CD4-positive, alpha-beta memory T cell (primary cell): ENCODE data around the gene KRTAP12-4. TPM values are rescaled to one million over a fixed set of nuclear protein-coding genes. Genes with fewer than 3 reads are reported as not detected.
A peak's percentile ranks its signal among the peaks of the same experiment; 100 is the strongest.

Source experiments
- CTCF ChIA-PET: fragments of 350-600 bp; sonication (Branson Sonifier 250); formaldehyde crosslinking; loops from one replicate; lab custom pipeline; 2021; ENCODE audit warnings: inconsistent platforms; ENCODE audit not compliant: partially characterized antibody; lab: Charles Lee
- POLR2A ChIA-PET: fragments of 350-600 bp; sonication (Branson Sonifier 250); formaldehyde crosslinking; loops from one replicate; lab custom pipeline; 2021; ENCODE audit not compliant: partially characterized antibody; lab: Charles Lee
- DNase-seq, 5 donors: peaks; one replicate each; pipeline versions ENCODE4 v3.0.0 to v3.0.0-alpha.2; 2020 to 2022; ENCODE audit warnings: mixed read lengths in 1 of 5
- H3K27ac ChIP-seq: one replicate; pipeline ENCODE4 v1.7.0; 2013; ENCODE audit warnings: low read depth, low read length
- H3K27me3 ChIP-seq: 2 replicates; pipeline ENCODE4 v1.7.0; 2013; ENCODE audit warnings: mild to moderate bottlenecking, low read length, moderate library complexity; ENCODE audit not compliant: insufficient read depth
- H3K36me3 ChIP-seq: 2 replicates; pipeline ENCODE4 v1.7.0; 2013; ENCODE audit warnings: mild to moderate bottlenecking, low read length, moderate library complexity; ENCODE audit not compliant: insufficient read depth
- H3K4me1 ChIP-seq: 2 replicates; pipeline ENCODE4 v1.7.0; 2013; ENCODE audit warnings: mild to moderate bottlenecking, low read length, moderate library complexity; ENCODE audit not compliant: insufficient read depth
- H3K4me3 ChIP-seq, 2 donors: one replicate each; pipeline ENCODE4 v1.7.0; 2013; ENCODE audit warnings: low read length in 2 of 2, mild to moderate bottlenecking in 1 of 2
- H3K9me3 ChIP-seq, 2 donors: one replicate each; pipeline ENCODE4 v1.7.0; 2013; ENCODE audit warnings: low read length in 2 of 2, control low read depth in 1 of 2; ENCODE audit not compliant: control insufficient read depth in 1 of 2
- H3K27ac Mint-ChIP-seq, 7 donors: one replicate each; pipeline ENCODE4 v1.8.0; 2020 to 2021; ENCODE audit warnings: mixed read lengths in 7 of 7, mild to moderate bottlenecking in 6 of 7, inconsistent platforms in 3 of 7, moderate library complexity in 3 of 7
- H3K27me3 Mint-ChIP-seq, 2 donors: one replicate each; pipeline ENCODE4 v1.8.0; 2020 to 2021; ENCODE audit warnings: mixed read lengths in 2 of 2
- H3K36me3 Mint-ChIP-seq, 2 donors: one replicate each; pipeline ENCODE4 v1.8.0; 2020 to 2021; ENCODE audit warnings: mixed read lengths in 2 of 2, inconsistent platforms in 1 of 2, mild to moderate bottlenecking in 1 of 2
- H3K4me1 Mint-ChIP-seq, 4 donors: one replicate each; pipeline ENCODE4 v1.8.0; 2020 to 2021; ENCODE audit warnings: mixed read lengths in 4 of 4, mild to moderate bottlenecking in 1 of 4
- H3K4me3 Mint-ChIP-seq, 8 donors: one replicate each; pipeline ENCODE4 v1.8.0; 2020 to 2021; ENCODE audit warnings: mixed read lengths in 8 of 8, mild to moderate bottlenecking in 7 of 8, moderate library complexity in 6 of 8, inconsistent platforms in 3 of 8
- H3K9me3 Mint-ChIP-seq, 8 donors: one replicate each; pipeline ENCODE4 v1.8.0; 2020 to 2021; ENCODE audit warnings: mixed read lengths in 8 of 8, mild to moderate bottlenecking in 5 of 8, inconsistent platforms in 3 of 8, moderate library complexity in 1 of 8
- intact Hi-C: fragments of 100-400 bp; cut with micrococcal nuclease; formaldehyde crosslinking; loops from one replicate; pipeline ENCODE4 v1.15.1; 2023
- polyA plus RNA-seq, 2 donors: library from polyadenylated mRNA; unstranded; fragments of 300-500 nt; fragmentation: Illumina TruSeq; gene quantifications; one replicate each; pipeline ENCODE4 v1.2.3, GENCODE V29; 2021
- total RNA-seq, 2 experiments: library from RNA; stranded (reverse); gene quantifications; one replicate each; pipeline ENCODE4 v1.2.3, GENCODE V29; 2021

KRTAP12-4 gene
- total and polyA plus RNA-seq, 4 experiments from 2014 or later: not detected

DNA sequence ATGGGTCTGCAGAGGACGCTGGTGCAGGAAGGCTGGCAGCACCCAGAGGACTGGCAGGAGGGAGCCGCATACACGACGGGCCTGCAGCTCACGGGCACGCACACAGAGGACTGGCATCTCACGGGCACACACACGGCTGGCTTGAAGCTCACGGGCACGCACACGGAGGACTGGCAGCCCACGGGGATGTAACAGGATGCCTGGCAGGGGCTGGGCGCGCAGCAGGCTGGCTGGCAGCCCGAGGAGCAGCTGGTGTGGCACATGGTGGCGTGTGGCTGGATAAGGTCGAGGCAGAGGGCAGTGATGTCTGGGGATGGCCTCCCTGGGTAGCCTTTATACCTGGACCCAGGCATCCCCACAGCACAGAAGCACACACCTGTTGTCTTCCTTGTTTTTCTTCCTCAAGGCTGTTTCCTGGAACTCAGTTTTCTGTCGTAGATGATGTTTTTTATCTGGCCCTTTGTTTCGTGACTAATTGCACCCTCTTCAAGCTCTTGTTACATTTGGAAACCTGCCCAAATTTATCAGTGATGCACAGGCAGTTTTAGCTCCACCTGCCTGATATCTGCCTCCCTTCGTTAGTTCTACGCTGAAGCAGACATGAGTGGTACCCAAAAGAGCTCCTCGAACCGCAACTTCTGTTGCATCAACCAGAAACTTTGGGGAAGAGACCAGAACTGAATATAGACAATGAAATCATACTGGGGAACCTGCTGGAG lies 27.6 kb upstream of the KRTAP12-4 start, which contains the start of gene KRTAP12-1:
TSS of gene KRTAP12-1 (minus strand) at position 303 of the 719 bp plus-strand sequence. CDS start at position 263, 40 bp downstream.
- H3K27me3 ChIP-seq: no peaks in the 10 kb centered on the region
- ChIA-PET POLR2A (interaction anchor here (1.0 to 1.2 kb wide), 2 partner anchors 9 to 24 kb away, joined by 3 to 4 read pairs; partner anchors contain the start of gene KRTAP12-3), CTCF (no interaction called here)
- H3K27ac Mint-ChIP-seq: no peak within 1 kb of the TSS
- DNase-seq: no peak
- no peak within 1 kb of the TSS for H3K4me3 Mint-ChIP-seq
- peaks cover 3 to 10% of the 10 kb centered on the region in 2 donors for H3K27me3 Mint-ChIP-seq
- no peaks in the 10 kb centered on the region for H3K36me3 Mint-ChIP-seq
- H3K4me3 ChIP-seq: no peak within 1 kb of the TSS
- H3K36me3 ChIP-seq: no peaks in the 10 kb centered on the region
- no peaks in the 10 kb centered on the region for H3K9me3 ChIP-seq
- H3K27ac ChIP-seq: no peak within 1 kb of the TSS
- intact Hi-C loops: no loop called here
- H3K9me3 Mint-ChIP-seq: peaks cover 0 to 3% (median 0%) of the 10 kb centered on the region in 8 donors
- no peaks in the 10 kb centered on the region for H3K4me1 ChIP-seq
- peaks cover 0 to 7% (median 4%) of the 10 kb centered on the region in 4 donors for H3K4me1 Mint-ChIP-seq

DNA sequence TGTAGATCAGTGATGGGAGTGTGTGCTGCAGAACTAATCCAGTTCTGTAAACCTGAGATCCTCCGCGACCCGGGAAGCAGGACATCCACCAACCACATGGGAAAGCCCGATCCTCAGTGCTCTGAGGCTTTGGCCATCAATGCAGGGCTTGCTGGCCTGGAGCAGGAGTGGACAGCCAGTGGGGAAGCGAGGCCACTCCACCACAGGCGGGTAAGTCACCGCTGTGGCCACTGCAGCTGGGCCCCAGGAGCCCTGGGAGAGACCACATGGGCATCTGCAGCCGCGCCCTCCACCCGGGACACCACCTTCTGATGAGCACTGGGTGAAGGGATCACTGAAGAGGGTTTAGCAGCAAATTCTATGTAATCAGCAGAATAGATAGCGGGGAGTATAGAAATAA lies 26.7 kb upstream of the KRTAP12-4 start:
- H3K36me3 Mint-ChIP-seq: no peaks in the 10 kb centered on the region
- ChIA-PET POLR2A (interaction anchor here (1.2 kb wide), 1 partner anchor 23 kb away, joined by 3 read pairs; the partner anchor contains the start of gene KRTAP12-3), CTCF (no interaction called here)
- no peak overlapping the region for H3K27ac Mint-ChIP-seq
- H3K27me3 Mint-ChIP-seq: peaks cover 0 to 7% of the 10 kb centered on the region in 2 donors
- Histone ChIP-seq H3K4me1 (no peaks in the 10 kb centered on the region), H3K9me3 (no peaks in the 10 kb centered on the region), H3K27me3 (no peaks in the 10 kb centered on the region), H3K27ac (no peak overlapping the region), H3K4me3 (no peak overlapping the region), H3K36me3 (no peaks in the 10 kb centered on the region)
- intact Hi-C loops: no loop called here
- peaks cover 0 to 5% (median 2%) of the 10 kb centered on the region in 4 donors for H3K4me1 Mint-ChIP-seq
- H3K9me3 Mint-ChIP-seq: peaks cover 0 to 3% (median 0%) of the 10 kb centered on the region in 8 donors
- no peak for DNase-seq
- H3K4me3 Mint-ChIP-seq: no peak overlapping the region

DNA sequence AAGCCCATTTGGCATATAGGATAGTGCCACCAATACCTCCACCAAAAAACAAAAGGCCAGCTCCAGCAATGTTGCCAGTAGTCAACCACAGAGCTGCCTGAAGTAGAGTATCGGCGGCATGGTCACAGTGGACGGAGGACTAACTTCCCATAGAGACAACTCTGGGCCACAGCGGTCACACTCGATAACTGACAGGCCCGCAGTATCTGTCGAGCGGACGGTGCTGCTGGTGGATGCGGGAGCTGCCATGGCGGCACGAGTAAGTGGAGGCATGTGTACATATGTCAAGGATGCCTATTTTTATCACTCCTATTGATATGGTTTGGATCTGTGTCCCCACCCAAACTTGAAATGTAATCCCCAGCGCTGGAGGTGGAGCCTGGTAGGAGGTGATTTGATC lies 23.4 kb upstream of the KRTAP12-4 start:
- Histone ChIP-seq H3K27ac (no peak overlapping the region), H3K36me3 (no peaks in the 10 kb centered on the region), H3K27me3 (no peaks in the 10 kb centered on the region), H3K4me1 (no peaks in the 10 kb centered on the region), H3K9me3 (no peaks in the 10 kb centered on the region), H3K4me3 (no peak overlapping the region)
- ChIA-PET POLR2A (interaction anchor here (1.3 kb wide), 1 partner anchor 19 kb away, joined by 5 read pairs; the partner anchor contains the start of gene KRTAP12-3), CTCF (interaction anchor here (1.8 kb wide), 1 partner anchor 167 kb away, joined by 4 read pairs; no protein-coding TSS in a partner anchor)
- no peak overlapping the region for H3K27ac Mint-ChIP-seq
- DNase-seq: no peak
- peaks cover 0 to 19% (median 12%) of the 10 kb centered on the region in 8 donors for H3K9me3 Mint-ChIP-seq
- intact Hi-C loops: no loop called here
- peaks cover 0 to 12% of the 10 kb centered on the region in 2 donors for H3K36me3 Mint-ChIP-seq
- H3K4me3 Mint-ChIP-seq: no peak overlapping the region
- peaks cover 0 to 2% (median 0%) of the 10 kb centered on the region in 4 donors for H3K4me1 Mint-ChIP-seq
- peaks cover 2% of the 10 kb centered on the region in 2 donors for H3K27me3 Mint-ChIP-seq

DNA sequence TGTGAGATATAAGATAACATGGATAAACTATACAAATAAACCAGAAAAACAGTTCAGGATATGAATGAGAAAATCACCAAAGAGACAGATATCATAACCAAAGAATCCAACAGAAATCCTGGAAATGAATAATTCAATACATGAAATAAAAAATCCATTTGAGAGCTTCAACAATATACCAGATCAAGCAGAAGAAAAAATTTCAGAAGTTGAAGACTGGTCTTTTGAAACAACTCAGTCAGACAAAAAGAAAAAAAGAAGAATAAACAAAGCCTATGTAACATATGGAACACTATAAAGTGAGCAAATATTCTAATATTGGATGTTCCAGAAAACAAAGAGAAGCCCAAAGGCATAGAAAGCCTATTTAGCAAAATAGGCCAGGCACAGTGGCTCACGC lies 17.5 kb upstream of the KRTAP12-4 start:
- H3K4me3 Mint-ChIP-seq: no peak overlapping the region
- Histone ChIP-seq H3K4me3 (no peak overlapping the region), H3K27ac (no peak overlapping the region), H3K36me3 (no peaks in the 10 kb centered on the region), H3K4me1 (no peaks in the 10 kb centered on the region), H3K9me3 (no peaks in the 10 kb centered on the region), H3K27me3 (no peaks in the 10 kb centered on the region)
- ChIA-PET POLR2A (interaction anchor here (0.6 kb wide), 1 partner anchor 8 kb away, joined by 3 read pairs; no protein-coding TSS in a partner anchor), CTCF (no interaction called here)
- peaks cover 3 to 21% of the 10 kb centered on the region in 2 donors for H3K36me3 Mint-ChIP-seq
- intact Hi-C loops: no loop called here
- H3K27me3 Mint-ChIP-seq: peaks cover 2% of the 10 kb centered on the region in 2 donors
- DNase-seq: no peak
- no peaks in the 10 kb centered on the region for H3K4me1 Mint-ChIP-seq
- H3K27ac Mint-ChIP-seq: peak overlapping the region in 1 of 7 donors; percentile 27
- H3K9me3 Mint-ChIP-seq: peaks cover 0 to 43% (median 29%) of the 10 kb centered on the region in 8 donors

DNA sequence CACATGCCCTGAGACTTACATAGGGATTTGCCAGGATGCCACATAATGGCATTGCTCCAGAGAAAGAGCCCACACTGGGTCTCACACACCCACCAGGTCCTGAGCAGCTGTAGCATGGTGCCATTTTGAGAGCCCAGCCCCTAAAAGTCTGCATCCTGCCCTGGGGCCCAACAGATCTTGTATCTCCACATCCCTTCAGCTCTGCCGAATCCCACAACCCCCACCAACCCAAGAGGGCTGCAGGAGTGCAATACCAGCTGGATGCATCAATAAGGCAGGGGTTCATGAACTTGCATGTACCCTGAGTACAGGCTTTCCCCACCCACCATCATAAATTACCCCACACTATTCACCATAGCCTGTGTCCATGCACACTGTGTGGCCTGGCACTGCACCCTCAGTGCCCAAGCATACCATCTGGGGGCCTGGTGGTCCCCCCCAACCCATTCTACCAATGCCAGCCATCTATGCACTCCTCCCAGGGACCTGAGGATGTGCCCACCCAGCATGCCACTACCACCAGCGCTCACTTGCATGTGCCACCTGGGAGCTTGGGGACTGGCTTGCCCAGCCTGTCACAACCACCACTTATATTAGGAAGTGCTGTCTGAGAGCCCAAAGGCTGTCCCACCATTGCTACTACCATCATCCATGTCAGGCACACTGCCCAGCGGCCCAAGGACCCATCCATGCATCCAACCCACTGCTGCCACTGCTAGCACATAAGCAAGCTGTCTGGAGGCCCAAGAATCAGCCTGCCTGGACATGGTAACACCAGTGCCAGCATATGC lies 16.4 kb upstream of the KRTAP12-4 start:
- no peaks in the 10 kb centered on the region for H3K36me3 ChIP-seq
- no peaks in the 10 kb centered on the region for H3K9me3 ChIP-seq
- H3K27ac ChIP-seq: no peak overlapping the region
- no peak overlapping the region for H3K4me3 ChIP-seq
- H3K4me3 Mint-ChIP-seq: no peak overlapping the region
- intact Hi-C loops: no loop called here
- no peak overlapping the region for H3K27ac Mint-ChIP-seq
- no peaks in the 10 kb centered on the region for H3K27me3 ChIP-seq
- POLR2A ChIA-PET: no interaction called here
- H3K36me3 Mint-ChIP-seq: peaks cover 3 to 21% of the 10 kb centered on the region in 2 donors
- H3K27me3 Mint-ChIP-seq: peaks cover 2% of the 10 kb centered on the region in 2 donors
- H3K9me3 Mint-ChIP-seq: peaks cover 0 to 42% (median 29%) of the 10 kb centered on the region in 8 donors
- no peaks in the 10 kb centered on the region for H3K4me1 ChIP-seq
- DNase-seq: no peak
- CTCF ChIA-PET: interaction anchor here (1.2 to 1.5 kb wide), 2 partner anchors 12 to 17 kb away, joined by 3 to 5 read pairs; no protein-coding TSS in a partner anchor
- peaks cover 0 to 4% (median 0%) of the 10 kb centered on the region in 4 donors for H3K4me1 Mint-ChIP-seq

- CTCF ChIA-PET: interaction anchor here (0.5 to 0.9 kb wide), 2 partner anchors 22 to 157 kb away, joined by 3 read pairs; no protein-coding TSS in a partner anchor
- peaks cover 0 to 4% (median 0%) of the 10 kb centered on the region in 4 donors for H3K4me1 Mint-ChIP-seq
- H3K4me3 Mint-ChIP-seq: no peak overlapping the region
Measured at GRCh38 chr21:44667612-44668011, 13.2 kb upstream of the KRTAP12-4 start.

More at GRCh38 chr21:44667612-44668011, 13.2 kb upstream of the KRTAP12-4 start:
- H3K36me3 Mint-ChIP-seq: peaks cover 3 to 6% of the 10 kb centered on the region in 2 donors
- H3K9me3 Mint-ChIP-seq: peaks cover 0 to 37% (median 21%) of the 10 kb centered on the region in 8 donors
- no peak overlapping the region for H3K27ac ChIP-seq
- no peaks in the 10 kb centered on the region for H3K4me1 ChIP-seq
- DNase-seq: no peak
- H3K4me3 ChIP-seq: no peak overlapping the region
- intact Hi-C loops: no loop called here
- POLR2A ChIA-PET: interaction anchor here (0.9 to 1.9 kb wide), 2 partner anchors 10 to 48 kb away, joined by 5 read pairs; partner anchors contain the start of gene KRTAP12-3
- H3K27ac Mint-ChIP-seq: no peak overlapping the region
- H3K36me3 ChIP-seq: no peaks in the 10 kb centered on the region
- no peaks in the 10 kb centered on the region for H3K27me3 ChIP-seq
- H3K9me3 ChIP-seq: no peaks in the 10 kb centered on the region
- no peaks in the 10 kb centered on the region for H3K27me3 Mint-ChIP-seq
